ENCODE data around the gene SIK1. TPM values are rescaled to one million over a fixed set of nuclear protein-coding genes. Genes with fewer than 3 reads are reported as not detected.

The SIK1 gene
- total RNA-seq, 1 experiment from 2014 or later = 32.3 TPM

- DNase-seq (ENCODE audit: low read depth, low spot score) = no peak
- no TSS peak for BruUV-seq (replicated peaks)
- in situ Hi-C loops (cut with HindIII; ENCODE audit: low pct_unique_long_range_greater_than_20kb, low sequenced_read_pairs) = no loop called here
- Histone ChIP-seq H3K36me3 (ENCODE audit: control insufficient read depth, insufficient read depth, low read length) (no peaks in the 10 kb centered on the region), H3K4me1 (ENCODE audit: control insufficient read depth, insufficient read depth, low read length) (no peaks in the 10 kb centered on the region), H3K27me3 (ENCODE audit: control insufficient read depth, insufficient read depth, low read length) (no peaks in the 10 kb centered on the region), H3K4me3 (ENCODE audit: low read depth in 2 of 2, low read length in 2 of 2) (no peak overlapping the region), H3K9me3 (ENCODE audit: control insufficient read depth, insufficient read depth, low read depth, low read length) (no peaks in the 10 kb centered on the region), H3K27ac (ENCODE audit: low read length) (no peak overlapping the region)
- intact Hi-C loops (cut with micrococcal nuclease; ENCODE audit: unreplicated experiment) = no loop called here
- TF ChIP-seq SIN3A (IDR thresholded peaks at IDR 0.05; ENCODE audit: borderline replicate concordance, insufficient read depth, low read depth, low read length) (no peak), REST (IDR thresholded peaks at IDR 0.05; ENCODE audit: insufficient read depth in 1 of 2, low read depth in 2 of 2, low read length in 1 of 2) (no peak), CTCF (IDR thresholded peaks at IDR 0.05) (no peak), POLR2AphosphoS5 (IDR thresholded peaks at IDR 0.05; ENCODE audit: low read depth, low read length) (no peak), TCF7L2 (IDR thresholded peaks at IDR 0.05; ENCODE audit: low read depth, low read length) (no peak)
- ChIA-PET CTCF (no interaction called here), POLR2A (no interaction called here)
- ATAC-seq = no peak
Observed at GRCh38 chr21:43376478-43376882, 50.5 kb downstream of the SIK1 start.

GRCh38 chr21:43375837-43376477 is 51.0 kb downstream of the SIK1 start:
- in situ Hi-C loops (cut with HindIII; ENCODE audit: low pct_unique_long_range_greater_than_20kb, low sequenced_read_pairs) = no loop called here
- H3K27ac ChIP-seq (ENCODE audit: low read length) = no peak overlapping the region
- ChIA-PET CTCF (no interaction called here), POLR2A (no interaction called here)
- H3K36me3 ChIP-seq (ENCODE audit: control insufficient read depth, insufficient read depth, low read length) = no peaks in the 10 kb centered on the region
- H3K9me3 ChIP-seq (ENCODE audit: control insufficient read depth, insufficient read depth, low read depth, low read length) = no peaks in the 10 kb centered on the region
- intact Hi-C loops (cut with micrococcal nuclease; ENCODE audit: unreplicated experiment) = no loop called here
- no peak for DNase-seq (ENCODE audit: low read depth, low spot score)
- no peak overlapping the region for H3K4me3 ChIP-seq (ENCODE audit: low read depth in 2 of 2, low read length in 2 of 2)
- TF ChIP-seq TCF7L2 (IDR thresholded peaks at IDR 0.05; ENCODE audit: low read depth, low read length) (no peak), SIN3A (IDR thresholded peaks at IDR 0.05; ENCODE audit: borderline replicate concordance, insufficient read depth, low read depth, low read length) (no peak), POLR2AphosphoS5 (IDR thresholded peaks at IDR 0.05; ENCODE audit: low read depth, low read length) (no peak), CTCF (IDR thresholded peaks at IDR 0.05) (no peak), REST (IDR thresholded peaks at IDR 0.05; ENCODE audit: insufficient read depth in 1 of 2, low read depth in 2 of 2, low read length in 1 of 2) (no peak)
- no peak for ATAC-seq
- H3K27me3 ChIP-seq (ENCODE audit: control insufficient read depth, insufficient read depth, low read length) = no peaks in the 10 kb centered on the region
- no TSS peak for BruUV-seq (replicated peaks)
- H3K4me1 ChIP-seq (ENCODE audit: control insufficient read depth, insufficient read depth, low read length) = no peaks in the 10 kb centered on the region
